CD8-positive, alpha-beta memory T cell (primary cell): ENCODE results near the gene GTF2F2. TPM values are rescaled to one million over a fixed set of nuclear protein-coding genes. Genes with fewer than 3 reads are reported as not detected.

Experiments
- CTCF ChIA-PET: fragments of 350-600 bp; sonication (Branson Sonifier 250); formaldehyde crosslinking; loops from one replicate; lab custom pipeline; 2021; ENCODE audit warnings: antibody characterized with exemption; lab: Charles Lee
- POLR2A ChIA-PET: fragments of 350-600 bp; sonication (Branson Sonifier 250); formaldehyde crosslinking; loops from one replicate; lab custom pipeline; 2021; ENCODE audit warnings: antibody characterized with exemption; lab: Charles Lee
- DNase-seq, 5 donors: peaks; one replicate each; pipeline versions ENCODE4 v3.0.0 to v3.0.0-alpha.2; 2020 to 2022; ENCODE audit warnings: mixed read lengths in 1 of 5
- H3K27ac ChIP-seq: one replicate; pipeline ENCODE4 v1.7.0; 2013; ENCODE audit warnings: low read depth, mild to moderate bottlenecking, low read length, moderate library complexity
- H3K27me3 ChIP-seq: 2 replicates; pipeline ENCODE4 v1.7.0; 2013; ENCODE audit warnings: low read length, mild to moderate bottlenecking; ENCODE audit not compliant: insufficient read depth, poor library complexity, severe bottlenecking
- H3K36me3 ChIP-seq: 2 replicates; pipeline ENCODE4 v1.7.0; 2013; ENCODE audit warnings: mild to moderate bottlenecking, low read length, moderate library complexity; ENCODE audit not compliant: insufficient read depth
- H3K4me1 ChIP-seq: 2 replicates; pipeline ENCODE4 v1.7.0; 2013; ENCODE audit warnings: mild to moderate bottlenecking, low read length, moderate library complexity; ENCODE audit not compliant: insufficient read depth
- H3K4me3 ChIP-seq: 2 replicates; pipeline ENCODE4 v1.7.0; 2013; ENCODE audit warnings: mild to moderate bottlenecking, low read length
- H3K9me3 ChIP-seq: 2 replicates; pipeline ENCODE4 v1.7.0; 2013; ENCODE audit warnings: mild to moderate bottlenecking, low read length
- H3K27ac Mint-ChIP-seq, 8 donors: one replicate each; pipeline ENCODE4 v1.8.0; 2020 to 2021; ENCODE audit warnings: mixed read lengths in 8 of 8, mild to moderate bottlenecking in 6 of 8, inconsistent platforms in 3 of 8, moderate library complexity in 3 of 8
- H3K27me3 Mint-ChIP-seq, 2 donors: one replicate each; pipeline ENCODE4 v1.8.0; 2020 to 2021; ENCODE audit warnings: mixed read lengths in 2 of 2, mild to moderate bottlenecking in 1 of 2, moderate library complexity in 1 of 2
- H3K36me3 Mint-ChIP-seq, 3 donors: one replicate each; pipeline ENCODE4 v1.8.0; 2020 to 2021; ENCODE audit warnings: mixed read lengths in 3 of 3, inconsistent platforms in 1 of 3, mild to moderate bottlenecking in 1 of 3
- H3K4me1 Mint-ChIP-seq, 3 donors: one replicate each; pipeline ENCODE4 v1.8.0; 2020 to 2021; ENCODE audit warnings: mixed read lengths in 3 of 3, inconsistent platforms in 1 of 3, mild to moderate bottlenecking in 1 of 3
- H3K4me3 Mint-ChIP-seq, 7 donors: one replicate each; pipeline ENCODE4 v1.8.0; 2020 to 2021; ENCODE audit warnings: mixed read lengths in 7 of 7, mild to moderate bottlenecking in 6 of 7, moderate library complexity in 4 of 7, inconsistent platforms in 2 of 7
- H3K9me3 Mint-ChIP-seq, 5 donors: one replicate each; pipeline ENCODE4 v1.8.0; 2020 to 2022; ENCODE audit warnings: mixed read lengths in 5 of 5, mild to moderate bottlenecking in 3 of 5, moderate library complexity in 2 of 5, inconsistent platforms in 1 of 5
- polyA plus RNA-seq: library from polyadenylated mRNA; unstranded; fragments of 300-500 nt; fragmentation: Illumina TruSeq; gene quantifications from one replicate; pipeline ENCODE4 v1.2.3, GENCODE V29; 2021
- total RNA-seq, 2 experiments: library from RNA; stranded (reverse); gene quantifications; one replicate each; pipeline ENCODE4 v1.2.3, GENCODE V29; 2021

Gene GTF2F2
- total and polyA plus RNA-seq, 3 experiments from 2014 or later, result 10.4 to 29.3 (median 27.9) TPM

DNA sequence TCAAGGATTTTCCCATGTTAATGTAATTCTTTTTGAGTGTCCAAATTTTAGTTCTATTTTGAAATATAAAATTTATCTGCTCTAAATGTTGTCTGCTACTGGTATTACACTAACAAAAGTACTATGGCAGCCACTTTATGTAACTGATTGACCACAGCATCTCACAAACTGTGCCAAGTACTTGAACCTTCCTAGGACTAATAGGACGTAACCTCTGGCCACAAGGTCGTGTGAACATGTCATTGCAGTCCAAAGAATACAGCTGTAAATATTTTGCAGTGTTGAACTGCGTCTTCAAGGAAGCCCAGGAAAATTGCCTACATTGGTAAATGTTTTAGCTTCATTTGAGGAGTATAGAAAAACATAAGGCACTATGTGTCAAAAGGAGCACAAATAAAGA lies 78.6 kb downstream of the GTF2F2 start:
- Mint-ChIP-seq H3K9me3 (no peaks in the 10 kb centered on the region), H3K36me3 (peaks cover 0 to 39% (median 8%) of the 10 kb centered on the region in 3 donors), H3K4me1 (peaks cover 2 to 14% (median 14%) of the 10 kb centered on the region in 3 donors), H3K27ac (no peak overlapping the region), H3K4me3 (no peak overlapping the region), H3K27me3 (no peaks in the 10 kb centered on the region)
- DNase-seq, result no peak
- Histone ChIP-seq H3K4me1 (no peaks in the 10 kb centered on the region), H3K9me3 (no peaks in the 10 kb centered on the region), H3K27me3 (no peaks in the 10 kb centered on the region), H3K4me3 (no peak overlapping the region), H3K36me3 (no peaks in the 10 kb centered on the region), H3K27ac (no peak overlapping the region)
- ChIA-PET CTCF (no interaction called here), POLR2A (no interaction called here)

DNA sequence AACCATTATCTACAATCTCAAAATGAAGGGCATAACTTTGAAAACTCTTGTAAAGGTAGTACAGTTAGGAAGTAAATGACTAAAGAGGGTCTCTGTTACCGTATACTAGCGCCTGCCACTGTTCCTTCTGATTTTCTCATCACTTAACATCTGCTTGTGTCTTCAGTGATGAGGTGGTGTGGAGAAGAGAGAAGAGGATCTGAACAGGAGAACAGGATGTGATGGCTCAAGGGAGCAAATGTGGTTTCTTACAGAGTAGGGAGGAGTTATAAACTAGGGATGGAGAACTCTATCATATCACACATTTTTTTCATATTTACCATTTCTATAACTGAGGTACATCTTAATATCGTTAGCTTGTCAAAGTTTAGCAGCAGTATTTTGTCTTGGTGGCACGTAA lies 79.4 kb downstream of the GTF2F2 start:
- Histone ChIP-seq H3K27me3 (no peaks in the 10 kb centered on the region), H3K4me3 (no peak overlapping the region), H3K4me1 (no peaks in the 10 kb centered on the region), H3K9me3 (no peaks in the 10 kb centered on the region), H3K27ac (no peak overlapping the region), H3K36me3 (no peaks in the 10 kb centered on the region)
- H3K27ac Mint-ChIP-seq, result peak overlapping the region in 1 of 8 donors; percentile 11
- H3K9me3 Mint-ChIP-seq, result no peaks in the 10 kb centered on the region
- peaks cover 0 to 33% (median 5%) of the 10 kb centered on the region in 3 donors for H3K36me3 Mint-ChIP-seq
- H3K4me3 Mint-ChIP-seq, result no peak overlapping the region
- POLR2A ChIA-PET, result no interaction called here
- peaks cover 2 to 14% (median 14%) of the 10 kb centered on the region in 3 donors for H3K4me1 Mint-ChIP-seq
- DNase-seq, result no peak
- CTCF ChIA-PET, result no interaction called here
- H3K27me3 Mint-ChIP-seq, result no peaks in the 10 kb centered on the region

DNA sequence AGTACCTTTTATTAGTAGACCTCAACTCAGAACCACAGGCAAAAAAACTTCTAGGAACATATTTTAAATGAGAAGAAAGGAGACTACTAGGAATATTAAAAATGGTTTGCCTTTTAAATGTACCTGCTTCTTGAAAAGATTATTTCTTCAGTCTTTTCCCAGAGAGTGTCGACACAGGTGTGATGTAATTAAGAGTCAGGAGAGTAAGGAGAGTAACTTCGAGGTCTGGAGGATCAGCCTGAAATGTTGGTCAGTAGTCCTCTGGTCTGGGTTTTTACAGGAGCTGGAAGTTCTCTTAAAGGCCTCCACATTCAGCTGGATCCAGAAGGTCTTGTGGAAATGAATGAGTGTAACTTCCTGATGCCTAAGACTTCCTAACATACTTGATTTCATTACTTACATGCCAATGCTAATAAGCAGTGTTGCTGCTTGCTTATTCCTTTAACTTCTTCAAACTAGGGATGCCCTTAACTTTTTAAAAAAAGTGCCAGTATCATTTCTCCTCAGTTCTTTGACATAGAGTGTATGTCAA lies 80.5 kb downstream of the GTF2F2 start, which contains the start of gene KCTD4:
KCTD4 (minus strand) TSS at position 345 of the 532 bp plus-strand sequence. CDS start 6,478 bp downstream, outside the sequence.
- CTCF ChIA-PET, result no interaction called here
- peak within 1 kb of the TSS in 1 of 8 donors; percentile 11 for H3K27ac Mint-ChIP-seq
- no peak for DNase-seq

DNA sequence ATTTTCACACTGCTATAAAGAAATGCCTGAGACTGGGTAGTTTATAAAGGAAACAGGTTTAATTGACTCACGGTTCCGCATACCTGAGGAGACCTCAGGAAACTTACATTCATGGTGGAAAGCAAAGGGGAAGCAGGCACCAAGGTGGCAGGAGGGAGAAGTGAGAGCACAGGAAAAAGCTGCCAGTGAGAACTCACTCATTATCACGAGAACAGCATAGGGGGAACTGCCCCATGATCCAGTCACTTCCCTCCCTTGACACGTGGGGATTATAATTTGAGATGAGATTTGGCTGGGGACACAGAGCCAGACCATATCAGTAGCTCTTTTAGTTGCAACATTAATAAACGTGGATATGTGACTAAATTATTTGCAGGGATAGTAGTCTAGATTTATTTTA lies 84.8 kb downstream of the GTF2F2 start:
- ChIA-PET POLR2A (interaction anchor here (0.6 kb wide), 1 partner anchor 24 kb away, joined by 6 read pairs; no protein-coding TSS in a partner anchor), CTCF (no interaction called here)
- Mint-ChIP-seq H3K4me1 (peaks cover 0 to 14% (median 0%) of the 10 kb centered on the region in 3 donors), H3K4me3 (no peak overlapping the region), H3K27me3 (no peaks in the 10 kb centered on the region), H3K9me3 (no peaks in the 10 kb centered on the region), H3K36me3 (peaks cover 9 to 41% (median 14%) of the 10 kb centered on the region in 3 donors), H3K27ac (peak overlapping the region in 1 of 8 donors; percentile 23)
- Histone ChIP-seq H3K27ac (no peak overlapping the region), H3K36me3 (peaks cover 7% of the 10 kb centered on the region), H3K9me3 (no peaks in the 10 kb centered on the region), H3K4me1 (no peaks in the 10 kb centered on the region), H3K27me3 (no peaks in the 10 kb centered on the region), H3K4me3 (no peak overlapping the region)
- DNase-seq, result no peak

More for the DNA sequence above, 80.5 kb downstream of the GTF2F2 start, which contains the start of gene KCTD4:
- Histone ChIP-seq H3K27ac (no peak within 1 kb of the TSS), H3K36me3 (no peaks in the 10 kb centered on the region), H3K9me3 (no peaks in the 10 kb centered on the region), H3K27me3 (no peaks in the 10 kb centered on the region), H3K4me1 (no peaks in the 10 kb centered on the region), H3K4me3 (no peak within 1 kb of the TSS)
- H3K4me1 Mint-ChIP-seq, result peaks cover 0 to 20% (median 10%) of the 10 kb centered on the region in 3 donors
- no peaks in the 10 kb centered on the region for H3K27me3 Mint-ChIP-seq
- POLR2A ChIA-PET, result no interaction called here
- H3K36me3 Mint-ChIP-seq, result peaks cover 0 to 29% (median 5%) of the 10 kb centered on the region in 3 donors
- no peaks in the 10 kb centered on the region for H3K9me3 Mint-ChIP-seq
- H3K4me3 Mint-ChIP-seq, result no peak within 1 kb of the TSS

DNA sequence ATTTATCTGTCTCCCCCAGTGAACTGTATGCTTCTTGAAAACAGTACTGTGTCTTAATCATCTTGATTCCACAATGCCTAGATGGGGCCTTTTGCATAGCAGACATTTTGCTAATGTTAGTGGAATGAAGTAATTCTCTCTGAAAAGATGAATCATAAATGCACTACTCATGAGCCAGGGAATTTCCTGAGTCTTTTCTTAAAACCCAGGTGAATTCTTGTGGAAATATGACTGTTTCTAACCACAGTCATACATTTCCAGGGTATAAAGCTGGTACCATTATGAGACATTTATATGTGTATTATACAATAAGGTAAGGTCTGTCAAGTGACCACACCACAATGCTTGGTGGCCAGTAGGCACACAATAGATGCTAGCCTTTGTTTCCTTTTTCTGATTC lies 86.0 kb downstream of the GTF2F2 start:
- no peaks in the 10 kb centered on the region for H3K27me3 Mint-ChIP-seq
- no peaks in the 10 kb centered on the region for H3K9me3 Mint-ChIP-seq
- Histone ChIP-seq H3K27me3 (no peaks in the 10 kb centered on the region), H3K4me1 (no peaks in the 10 kb centered on the region), H3K9me3 (no peaks in the 10 kb centered on the region), H3K27ac (no peak overlapping the region), H3K36me3 (peaks cover 13% of the 10 kb centered on the region), H3K4me3 (no peak overlapping the region)
- ChIA-PET CTCF (no interaction called here), POLR2A (no interaction called here)
- H3K27ac Mint-ChIP-seq, result no peak overlapping the region
- peaks cover 17 to 43% (median 22%) of the 10 kb centered on the region in 3 donors for H3K36me3 Mint-ChIP-seq
- DNase-seq, result no peak
- H3K4me1 Mint-ChIP-seq, result peaks cover 0 to 14% (median 0%) of the 10 kb centered on the region in 3 donors
- H3K4me3 Mint-ChIP-seq, result no peak overlapping the region

DNA sequence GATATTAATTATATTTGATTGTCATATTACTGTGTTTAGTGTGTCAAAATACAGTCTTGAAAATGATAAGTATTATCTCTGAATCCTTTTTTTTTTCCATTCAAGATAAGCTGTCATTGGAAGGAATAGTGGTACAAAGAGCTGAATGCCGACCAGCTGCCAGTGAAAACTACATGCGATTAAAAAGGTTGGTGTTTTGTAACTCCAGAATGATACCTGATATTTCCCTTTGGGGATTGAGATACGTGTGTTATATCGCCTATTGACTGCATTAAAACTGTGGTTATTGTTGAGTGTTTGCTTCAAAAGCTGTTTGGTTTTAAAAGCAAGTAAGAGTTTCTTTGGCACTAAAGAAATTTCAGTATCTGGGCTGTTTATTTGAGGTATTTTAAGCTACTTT lies 87.0 kb downstream of the GTF2F2 start:
- H3K9me3 ChIP-seq, result no peaks in the 10 kb centered on the region
- H3K4me1 ChIP-seq, result no peaks in the 10 kb centered on the region
- H3K4me1 Mint-ChIP-seq, result peaks cover 0 to 14% (median 0%) of the 10 kb centered on the region in 3 donors
- H3K36me3 Mint-ChIP-seq, result peaks cover 17 to 40% (median 22%) of the 10 kb centered on the region in 3 donors
- CTCF ChIA-PET, result no interaction called here
- no peak overlapping the region for H3K27ac Mint-ChIP-seq
- POLR2A ChIA-PET, result no interaction called here
- H3K27me3 ChIP-seq, result no peaks in the 10 kb centered on the region
- H3K9me3 Mint-ChIP-seq, result no peaks in the 10 kb centered on the region
- no peak overlapping the region for H3K4me3 Mint-ChIP-seq
- H3K27ac ChIP-seq, result no peak overlapping the region
- H3K36me3 ChIP-seq, result peaks cover 13% of the 10 kb centered on the region
- no peak for DNase-seq
- no peak overlapping the region for H3K4me3 ChIP-seq
- no peaks in the 10 kb centered on the region for H3K27me3 Mint-ChIP-seq

DNA sequence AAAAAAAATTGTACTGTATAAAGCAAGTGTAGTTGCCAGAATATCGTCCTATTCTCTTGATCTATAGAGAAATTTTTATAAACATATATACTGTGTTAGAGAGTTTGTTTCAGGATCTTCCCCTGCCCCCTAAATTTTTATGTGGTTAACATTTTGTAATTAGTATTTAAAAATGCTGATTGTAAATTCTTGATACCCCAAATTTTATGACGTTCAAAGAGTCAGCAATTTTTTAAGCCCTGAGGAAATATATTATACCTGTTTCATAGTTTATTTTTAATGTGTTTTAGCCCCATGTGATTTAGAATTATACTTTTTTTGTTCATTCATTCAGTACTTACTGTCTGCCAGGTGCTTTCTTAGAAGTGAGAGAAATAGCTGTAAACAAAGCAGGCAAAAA lies 87.8 kb downstream of the GTF2F2 start:
- H3K27me3 Mint-ChIP-seq, result no peaks in the 10 kb centered on the region
- H3K27ac Mint-ChIP-seq, result no peak overlapping the region

DNA sequence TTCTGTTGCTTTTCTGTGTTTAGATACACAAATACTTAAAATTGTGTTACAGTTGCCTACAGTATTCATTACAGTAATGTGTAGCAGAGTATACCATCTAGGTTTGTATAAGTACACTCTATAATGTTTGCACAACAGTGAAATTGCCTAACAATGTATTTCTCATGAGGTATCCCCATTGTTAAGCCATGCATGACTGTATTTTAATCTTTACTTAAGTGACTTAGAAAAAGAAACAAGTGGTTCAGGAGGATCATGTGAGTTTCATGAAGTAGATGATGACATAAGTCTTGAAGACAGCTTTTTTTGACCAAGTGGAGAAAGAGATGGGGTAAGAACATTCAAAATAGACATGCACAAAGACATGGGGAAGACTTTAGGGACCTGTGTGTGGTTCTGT lies 88.9 kb downstream of the GTF2F2 start:
- Histone ChIP-seq H3K27ac (no peak overlapping the region), H3K27me3 (no peaks in the 10 kb centered on the region), H3K4me3 (no peak overlapping the region), H3K9me3 (no peaks in the 10 kb centered on the region), H3K36me3 (peaks cover 13% of the 10 kb centered on the region), H3K4me1 (no peaks in the 10 kb centered on the region)
- no peak overlapping the region for H3K27ac Mint-ChIP-seq
- no peak for DNase-seq
- ChIA-PET CTCF (no interaction called here), POLR2A (no interaction called here)
- peaks cover 17 to 43% (median 24%) of the 10 kb centered on the region in 3 donors for H3K36me3 Mint-ChIP-seq
- H3K4me3 Mint-ChIP-seq, result no peak overlapping the region
- peaks cover 0 to 14% (median 0%) of the 10 kb centered on the region in 3 donors for H3K4me1 Mint-ChIP-seq
- no peaks in the 10 kb centered on the region for H3K27me3 Mint-ChIP-seq
- no peaks in the 10 kb centered on the region for H3K9me3 Mint-ChIP-seq

More for the DNA sequence above, 87.8 kb downstream of the GTF2F2 start:
- ChIA-PET POLR2A (no interaction called here), CTCF (no interaction called here)
- Mint-ChIP-seq H3K4me3 (no peak overlapping the region), H3K36me3 (peaks cover 17 to 39% (median 22%) of the 10 kb centered on the region in 3 donors), H3K4me1 (peaks cover 0 to 14% (median 0%) of the 10 kb centered on the region in 3 donors), H3K9me3 (no peaks in the 10 kb centered on the region)
- Histone ChIP-seq H3K4me1 (no peaks in the 10 kb centered on the region), H3K27ac (no peak overlapping the region), H3K4me3 (no peak overlapping the region), H3K36me3 (peaks cover 13% of the 10 kb centered on the region), H3K9me3 (no peaks in the 10 kb centered on the region), H3K27me3 (no peaks in the 10 kb centered on the region)
- no peak for DNase-seq
